Renal cortical epithelial cell (primary cell): ENCODE data around the gene CROT. TPM values are rescaled to one million over a fixed set of nuclear protein-coding genes. Genes with fewer than 3 reads are reported as not detected.

ENCODE experiments used
- DNase-seq: peaks from one replicate; pipeline ENCODE4 v3.0.0-alpha.2; 2011; ENCODE audit warnings: low read depth
- total RNA-seq: library from RNA; depleted of rRNA; stranded (reverse); fragments of >200 nt; gene quantifications from 2 replicates; pipeline ENCODE4 v1.2.3, GENCODE V29; 2014

The CROT gene
- total RNA-seq, 1 donor from 2014 or later: 34.1 TPM

GRCh38 chr7:87341441-87341840, 4.0 kb upstream of the CROT start:
- DNase-seq: no peak

- no peak for DNase-seq
Measured at GRCh38 chr7:87342231-87342630, 3.2 kb upstream of the CROT start.

GRCh38 chr7:87344446-87344845, 1.0 kb upstream of the CROT start:
- no peak for DNase-seq

GRCh38 chr7:87345962-87346371, 503 bp downstream of the CROT start:
- peak; percentile 57 for DNase-seq

GRCh38 chr7:87347207-87347606, 1.7 kb downstream of the CROT start:
- DNase-seq: no peak

GRCh38 chr7:87347664-87348063, 2.2 kb downstream of the CROT start:
- no peak for DNase-seq

GRCh38 chr7:87354749-87355148, 9.3 kb downstream of the CROT start:
- DNase-seq: no peak

- DNase-seq: no peak
Measured at GRCh38 chr7:87356448-87356847, 11.0 kb downstream of the CROT start.

- DNase-seq: peak; percentile 89
Measured at GRCh38 chr7:87359366-87359765, 13.9 kb downstream of the CROT start.

- no peak for DNase-seq
Measured at GRCh38 chr7:87361320-87361719, 15.9 kb downstream of the CROT start.

- DNase-seq: no peak
Measured at GRCh38 chr7:87363342-87363741, 17.9 kb downstream of the CROT start.

- DNase-seq: no peak
Measured at GRCh38 chr7:87364246-87364645, 18.8 kb downstream of the CROT start.

GRCh38 chr7:87369216-87369615, 23.8 kb downstream of the CROT start:
- DNase-seq: no peak

GRCh38 chr7:87370660-87371180, 25.3 kb downstream of the CROT start:
- DNase-seq: peak; percentile 48

GRCh38 chr7:87375662-87376435, 30.4 kb downstream of the CROT start:
- DNase-seq: no peak

GRCh38 chr7:87380905-87381304, 35.4 kb downstream of the CROT start:
- DNase-seq: no peak

- DNase-seq: no peak
Measured at GRCh38 chr7:87391020-87391701, 45.7 kb downstream of the CROT start.

- DNase-seq: no peak
Measured at GRCh38 chr7:87395442-87396020, 50.1 kb downstream of the CROT start.

GRCh38 chr7:87398446-87398845, 53.0 kb downstream of the CROT start:
- DNase-seq: peak; percentile 92

- no peak for DNase-seq
Measured at GRCh38 chr7:87404674-87405073, 59.2 kb downstream of the CROT start.

GRCh38 chr7:87411186-87411585, 65.7 kb downstream of the CROT start:
- no peak for DNase-seq

- DNase-seq: peak; percentile 22
Measured at GRCh38 chr7:87413029-87413428, 67.6 kb downstream of the CROT start.
